KBM-7 (cell line): ENCODE data around the gene ADGRE2.
"Not testable (repeated sequence)": the region's sequence is repeated elsewhere in the genome, so short reads cannot be mapped to it uniquely, and the experiment has no call there.

Experiments
- DNase-seq: peaks from one replicate; pipeline ENCODE4 v3.0.0-alpha.2; 2015
- in situ Hi-C: fragments of 300-500 bp; cut with MboI; formaldehyde crosslinking; loops from 2 replicates; pipeline ENCODE4 v1.14.3; 2020; ENCODE audit warnings: low sequenced_read_pairs, low pct_unique_long_range_greater_than_20kb, mixed read lengths

Gene ADGRE2

GRCh38 chr19:14781713-14782536, 3.6 kb upstream of the ADGRE2 start:
- DNase-seq, in situ Hi-C loops: not testable (repeated sequence)

GRCh38 chr19:14780622-14781225, 2.4 kb upstream of the ADGRE2 start:
- DNase-seq, in situ Hi-C loops: not testable (repeated sequence)

- in situ Hi-C loops: no loop called here
- DNase-seq: no peak
Observed at GRCh38 chr19:14779151-14779550, 791 bp upstream of the ADGRE2 start.

GRCh38 chr19:14777645-14778044, 715 bp downstream of the ADGRE2 start:
- in situ Hi-C loops, DNase-seq: not testable (repeated sequence)

GRCh38 chr19:14775869-14776586, 2.3 kb downstream of the ADGRE2 start:
- in situ Hi-C loops: no loop called here
- peak; percentile 31 for DNase-seq

- DNase-seq, in situ Hi-C loops: not testable (repeated sequence)
Observed at GRCh38 chr19:14775326-14775725, 3.0 kb downstream of the ADGRE2 start.

- in situ Hi-C loops: no loop called here
- DNase-seq: no peak
Observed at GRCh38 chr19:14774373-14774772, 4.0 kb downstream of the ADGRE2 start.

- DNase-seq, in situ Hi-C loops: not testable (repeated sequence)
Observed at GRCh38 chr19:14773722-14774121, 4.6 kb downstream of the ADGRE2 start.

- in situ Hi-C loops: no loop called here
- DNase-seq: no peak
Observed at GRCh38 chr19:14772995-14773394, 5.4 kb downstream of the ADGRE2 start.

GRCh38 chr19:14772467-14772866, 5.9 kb downstream of the ADGRE2 start:
- no peak for DNase-seq
- in situ Hi-C loops: no loop called here

GRCh38 chr19:14770944-14771839, 7.2 kb downstream of the ADGRE2 start:
- DNase-seq: no peak
- in situ Hi-C loops: no loop called here

GRCh38 chr19:14770136-14770535, 8.2 kb downstream of the ADGRE2 start:
- DNase-seq: no peak
- in situ Hi-C loops: no loop called here

GRCh38 chr19:14769201-14769600, 9.2 kb downstream of the ADGRE2 start:
- DNase-seq: no peak
- in situ Hi-C loops: loop anchor here (5.0 kb wide), 1 partner anchor 372 kb away; no protein-coding TSS in a partner anchor

- in situ Hi-C loops: loop anchor here (5.0 kb wide), 1 partner anchor 371 kb away; no protein-coding TSS in a partner anchor
- no peak for DNase-seq
Observed at GRCh38 chr19:14768001-14768400, 10.4 kb downstream of the ADGRE2 start.

- in situ Hi-C loops: loop anchor here (5.0 kb wide), 1 partner anchor 370 kb away; no protein-coding TSS in a partner anchor
Observed at GRCh38 chr19:14767466-14767971, 10.8 kb downstream of the ADGRE2 start.

GRCh38 chr19:14765841-14766240, 12.5 kb downstream of the ADGRE2 start:
- in situ Hi-C loops: loop anchor here (5.0 kb wide), 1 partner anchor 369 kb away; no protein-coding TSS in a partner anchor
- DNase-seq: not testable (repeated sequence)

More at GRCh38 chr19:14767466-14767971, 10.8 kb downstream of the ADGRE2 start:
- DNase-seq: no peak

- not testable (repeated sequence) for DNase-seq
- in situ Hi-C loops: loop anchor here (5.0 kb wide), 1 partner anchor 368 kb away; no protein-coding TSS in a partner anchor
Observed at GRCh38 chr19:14765403-14765802, 13.0 kb downstream of the ADGRE2 start.

- in situ Hi-C loops: no loop called here
- DNase-seq: no peak
Observed at GRCh38 chr19:14764401-14764800, 14.0 kb downstream of the ADGRE2 start.
